ENCODE measurements around the gene WNT9B. TPM values are rescaled to one million over a fixed set of nuclear protein-coding genes. Genes with fewer than 3 reads are reported as not detected.

Gene WNT9B
- total RNA-seq, 2 experiments from 2014 or later = not detected

GRCh38 chr17:46935658-46936266 is 84.4 kb downstream of the WNT9B start:
- CTCF ChIA-PET = no interaction called here
- DNase-seq (no peak), ATAC-seq (ENCODE audit: poor library complexity) (no peak)
- no peak for TF ChIP-seq CTCF (IDR thresholded peaks at IDR 0.05)
- H3K36me3 Mint-ChIP-seq (ENCODE audit: low read depth) = peaks cover 100% of the 10 kb centered on the region
- no peak overlapping the region for H3K27ac Mint-ChIP-seq
- intact Hi-C loops (cut with DNase I, micrococcal nuclease) = no loop called here
- H3K4me1 Mint-ChIP-seq (ENCODE audit: low read depth) = peaks cover 2% of the 10 kb centered on the region
- POLR2A ChIA-PET = no interaction called here
- Histone ChIP-seq H3K9me3 (ENCODE audit: control insufficient read depth in 1 of 2, insufficient read depth in 1 of 2, low read length in 2 of 2) (no peaks in the 10 kb centered on the region), H3K27me3 (ENCODE audit: control insufficient read depth in 1 of 2, insufficient read depth in 2 of 2, low read length in 2 of 2) (no peaks in the 10 kb centered on the region), H3K36me3 (ENCODE audit: insufficient read depth, low read length) (peaks cover 99% of the 10 kb centered on the region), H3K27ac (ENCODE audit: low read depth in 1 of 2, low read length in 2 of 2) (no peak overlapping the region), H3K4me3 (ENCODE audit: low read length) (no peak overlapping the region), H3K4me1 (ENCODE audit: insufficient read depth, low read length) (no peaks in the 10 kb centered on the region)
- no peaks in the 10 kb centered on the region for H3K27me3 Mint-ChIP-seq
- no peaks in the 10 kb centered on the region for H3K9me3 Mint-ChIP-seq
- no peak overlapping the region for H3K4me3 Mint-ChIP-seq

Other genes with a start within 250 kb of the WNT9B start
- not detected for gene WNT3, start 32.9 kb upstream of the WNT9B start, total RNA-seq
- 10 to 100 TPM; 46.6 to 51.7 TPM for gene GOSR2, start 71.6 kb downstream of the WNT9B start, total RNA-seq
- gene RPRML, start 127.7 kb downstream of the WNT9B start, total RNA-seq = not detected

Measured in CD4-positive, alpha-beta T cell (primary cell).